SK-N-SH (cell line): ENCODE measurements around the gene HMBS. TPM values are rescaled to one million over a fixed set of nuclear protein-coding genes. Genes with fewer than 3 reads are reported as not detected.

ENCODE experiments used
- CHD2 ChIP-seq: fragments of 150-350 bp; IDR thresholded peaks from 2 replicates; pipeline ENCODE4 v1.6.1; 2018; ENCODE audit warnings: low read length; ENCODE audit not compliant: partially characterized antibody
- CTCF ChIP-seq: fragments of 200-600 bp; sonication (generic); IDR thresholded peaks from 2 replicates; pipeline ENCODE4 v1.6.1; 2017; ENCODE audit warnings: antibody characterized with exemption, mild to moderate bottlenecking, moderate library complexity
- ELF1 ChIP-seq: IDR thresholded peaks from 2 replicates; pipeline ENCODE4 v1.4.0; 2012
- EP300 ChIP-seq, 2 experiments: IDR thresholded peaks; 2 replicates each; pipeline versions ENCODE4 v1.4.0 to v1.6.1; 2012; ENCODE audit warnings: borderline replicate concordance in 1 of 2, low read depth in 1 of 2, low read length in 1 of 2
- EZH2phosphoT487 ChIP-seq: fragments of 200-600 bp; sonication (generic); IDR thresholded peaks from 2 replicates; pipeline ENCODE4 v1.6.1; 2017; ENCODE audit warnings: low read depth, mixed run types, mild to moderate bottlenecking, antibody characterized with exemption, moderate library complexity, borderline replicate concordance
- GABPA ChIP-seq: IDR thresholded peaks from 2 replicates; pipeline ENCODE4 v1.4.0; 2012; ENCODE audit warnings: low read depth, mild to moderate bottlenecking
- GATA2 ChIP-seq: sonication (generic); formaldehyde crosslinking; IDR thresholded peaks from 2 replicates; pipeline ENCODE4 v1.5.0; 2020; ENCODE audit warnings: mild to moderate bottlenecking, missing genetic modification reagents
- IRF3 ChIP-seq: fragments of 150-350 bp; IDR thresholded peaks from 2 replicates; pipeline ENCODE4 v1.6.1; 2016; ENCODE audit warnings: mild to moderate bottlenecking, low read depth, low read length
- MAX ChIP-seq: IDR thresholded peaks from 2 replicates; pipeline ENCODE4 v1.4.0; 2012; ENCODE audit warnings: low read depth
- MXI1 ChIP-seq: IDR thresholded peaks from 2 replicates; pipeline ENCODE4 v1.6.1; 2012; ENCODE audit warnings: mild to moderate bottlenecking, low read depth, low read length, improper control_type of control experiment
- NRF1 ChIP-seq: IDR thresholded peaks from 2 replicates; pipeline ENCODE4 v1.6.1; 2012; ENCODE audit warnings: low read depth, mild to moderate bottlenecking, low read length
- REST ChIP-seq: IDR thresholded peaks from 2 replicates; pipeline ENCODE4 v1.6.1; 2012; ENCODE audit warnings: mild to moderate bottlenecking, low read depth, low read length, moderate library complexity
- SMC3 ChIP-seq: IDR thresholded peaks from 2 replicates; pipeline ENCODE4 v1.6.1; 2012; ENCODE audit warnings: low read depth, low read length, improper control_type of control experiment
- TEAD4 ChIP-seq: IDR thresholded peaks from 2 replicates; pipeline ENCODE4 v1.4.0; 2012; ENCODE audit warnings: mild to moderate bottlenecking, borderline replicate concordance; ENCODE audit not compliant: insufficient read depth
- USF1 ChIP-seq: IDR thresholded peaks from 2 replicates; pipeline ENCODE4 v1.4.0; 2012; ENCODE audit warnings: low read depth, borderline replicate concordance
- ZBTB33 ChIP-seq: IDR thresholded peaks from 2 replicates; pipeline ENCODE4 v1.4.0; 2012; ENCODE audit warnings: low read depth, borderline replicate concordance
- polyA plus RNA-seq, 3 experiments: library from polyadenylated mRNA; depleted of rRNA; stranded (reverse); fragments of >200 nt; gene quantifications; 2 replicates each; pipeline ENCODE4 v1.2.3, GENCODE V29; 2012

HMBS gene
- polyA plus RNA-seq, 1 of the 3 experiments (the other 2 are of a cell fraction), result 69.4 TPM

GRCh38 chr11:119067371-119068222, 17.1 kb upstream of the HMBS start, which contains the start of gene VPS11 (continued):
- TF ChIP-seq CTCF, result no peak
- no peak for TF ChIP-seq IRF3
- TF ChIP-seq SMC3, result peak; percentile 23; the same call in 1 of the 2 replicates
- TF ChIP-seq GATA2 (CRISPR knock-in tag), result no peak
- TF ChIP-seq EP300 (IDR thresholded peaks at IDR 0.05; ENCODE audit: borderline replicate concordance in 1 of 2, low read depth in 1 of 2, low read length in 1 of 2), result 0 out of 4 replicates have a peak, but pooled peaks of 1 of the 2 experiments have one; percentile 43
- TF ChIP-seq CHD2, result no peak
- 0 out of 2 replicates have a peak, but pooled peaks have one; percentile 7 for TF ChIP-seq REST
- peak; percentile 83; the same call in 1 of the 2 replicates for TF ChIP-seq MAX
- peak; percentile 93 for TF ChIP-seq MXI1
- peak; percentile 37 for TF ChIP-seq NRF1
- TF ChIP-seq ELF1, result peak; percentile 76
- no peak for TF ChIP-seq EZH2phosphoT487
- TF ChIP-seq USF1, result peak; percentile 99
- TF ChIP-seq TEAD4, result no peak
- no peak for TF ChIP-seq ZBTB33
- peak; percentile 81 for TF ChIP-seq GABPA
- TF ChIP-seq, all 33 proteins: peak for 15
